WTC11 (cell line): ENCODE data around the gene ANKRD37. TPM values are rescaled to one million over a fixed set of nuclear protein-coding genes. Genes with fewer than 3 reads are reported as not detected.

Experiments
- ATAC-seq: fragments of 200-7000 bp; cut with Tn5 transposase; 2 replicates; pipeline ENCODE4 v1.10.0; 2021; ENCODE audit warnings: mild to moderate bottlenecking, moderate library complexity
- CTCF ChIA-PET: fragments of 300-600 bp; sonication (Branson Sonifier 250); formaldehyde crosslinking; loops from one replicate; lab custom pipeline; 2021; ENCODE audit warnings: antibody characterized with exemption; lab: Charles Lee
- POLR2A ChIA-PET: fragments of 350-600 bp; sonication (Branson Sonifier 250); formaldehyde crosslinking; loops from one replicate; lab custom pipeline; 2021; ENCODE audit warnings: antibody characterized with exemption; lab: Charles Lee
- DNase-seq: peaks from one replicate; pipeline ENCODE4 v3.0.0; 2021; ENCODE audit warnings: low spot score
- H3K27ac Mint-ChIP-seq: 2 replicates; pipeline ENCODE4 v1.8.0; 2021; ENCODE audit warnings: mixed read lengths
- H3K27me3 Mint-ChIP-seq: 2 replicates; pipeline ENCODE4 v1.8.0; 2021; ENCODE audit warnings: low read depth, mild to moderate bottlenecking, moderate library complexity, mixed read lengths
- H3K36me3 Mint-ChIP-seq: 2 replicates; pipeline ENCODE4 v1.8.0; 2021; ENCODE audit warnings: mixed read lengths
- H3K4me1 Mint-ChIP-seq: 2 replicates; pipeline ENCODE4 v1.8.0; 2022; ENCODE audit warnings: mixed read lengths
- H3K4me3 Mint-ChIP-seq: 2 replicates; pipeline ENCODE4 v1.8.0; 2021; ENCODE audit warnings: mild to moderate bottlenecking, moderate library complexity, mixed read lengths
- H3K9me3 Mint-ChIP-seq: 2 replicates; pipeline ENCODE4 v1.8.0; 2021; ENCODE audit warnings: mixed read lengths
- CDX4 ChIP-seq: fragments of 250-450 bp; sonication (Bioruptor Pico); IDR thresholded peaks from 2 replicates; pipeline ENCODE4 v1.9.0; 2021; ENCODE audit warnings: moderate library complexity, mild to moderate bottlenecking, inconsistent platforms, borderline replicate concordance
- CREM ChIP-seq: sonication (generic); formaldehyde crosslinking; IDR thresholded peaks from 2 replicates; pipeline ENCODE4 v1.8.1; 2022; ENCODE audit warnings: mild to moderate bottlenecking, missing genetic modification reagents, moderate library complexity
- FOXP1 ChIP-seq: sonication (generic); formaldehyde crosslinking; IDR thresholded peaks from 2 replicates; pipeline ENCODE4 v1.8.0; 2022; ENCODE audit warnings: missing genetic modification reagents, mild to moderate bottlenecking, moderate library complexity, borderline replicate concordance
- JAZF1 ChIP-seq: fragments of 250-450 bp; sonication (Bioruptor Pico); IDR thresholded peaks from 2 replicates; pipeline ENCODE4 v1.9.0; 2021; ENCODE audit warnings: moderate library complexity, mild to moderate bottlenecking, inconsistent platforms
- KAT7 ChIP-seq: sonication (generic); formaldehyde crosslinking; IDR thresholded peaks from 2 replicates; pipeline ENCODE4 v1.8.1; 2023; ENCODE audit warnings: missing genetic modification reagents, mild to moderate bottlenecking, borderline replicate concordance
- MAX ChIP-seq: sonication (generic); formaldehyde crosslinking; IDR thresholded peaks from 2 replicates; pipeline ENCODE4 v1.8.0; 2022; ENCODE audit warnings: mild to moderate bottlenecking, missing genetic modification reagents
- NFE2L1 ChIP-seq: sonication (generic); formaldehyde crosslinking; IDR thresholded peaks from 2 replicates; pipeline ENCODE4 v1.8.1; 2023; ENCODE audit warnings: missing genetic modification reagents
- TCF7 ChIP-seq: sonication (generic); formaldehyde crosslinking; IDR thresholded peaks from 2 replicates; pipeline ENCODE4 v1.8.0; 2022; ENCODE audit warnings: mild to moderate bottlenecking, low read depth, missing genetic modification reagents, moderate library complexity
- TP53 ChIP-seq: sonication (generic); formaldehyde crosslinking; IDR thresholded peaks from 2 replicates; pipeline ENCODE4 v1.8.1; 2023; ENCODE audit warnings: mild to moderate bottlenecking, missing genetic modification reagents
- ZNF138 ChIP-seq: sonication (generic); formaldehyde crosslinking; conservative IDR thresholded peaks from 2 replicates; pipeline ENCODE4 v1.8.1; 2022; ENCODE audit warnings: mild to moderate bottlenecking, moderate library complexity, missing genetic modification reagents
- ZNF232 ChIP-seq: sonication (generic); formaldehyde crosslinking; IDR thresholded peaks from 2 replicates; pipeline ENCODE4 v1.8.0; 2022; ENCODE audit warnings: mild to moderate bottlenecking, missing genetic modification reagents
- ZNF317 ChIP-seq: sonication (generic); formaldehyde crosslinking; IDR thresholded peaks from 2 replicates; pipeline ENCODE4 v1.8.1; 2023; ENCODE audit warnings: low read depth, mild to moderate bottlenecking, moderate library complexity, missing genetic modification reagents, borderline replicate concordance
- ZNF423 ChIP-seq: fragments of 250-450 bp; sonication (Bioruptor Pico); IDR thresholded peaks from 2 replicates; pipeline ENCODE4 v2.1.2; 2022; ENCODE audit warnings: mild to moderate bottlenecking, moderate library complexity
- total RNA-seq: library from RNA; stranded (reverse); gene quantifications from 3 replicates; pipeline ENCODE4 v1.2.3, GENCODE V29; 2021
- TF ChIP-seq, protein P1 (sequence below): fragments of 250-450 bp; sonication (Bioruptor Pico); conservative IDR thresholded peaks from 2 replicates; pipeline ENCODE4 v1.9.0; 2021; ENCODE audit warnings: mild to moderate bottlenecking
- TF ChIP-seq, protein P2 (sequence below): fragments of 250-450 bp; sonication (Bioruptor Pico); IDR thresholded peaks from 2 replicates; pipeline ENCODE4 v2.1.2; 2022; ENCODE audit warnings: mild to moderate bottlenecking, moderate library complexity
- TF ChIP-seq, protein P3 (sequence below): sonication (generic); formaldehyde crosslinking; IDR thresholded peaks from 2 replicates; pipeline ENCODE4 v1.8.1; 2022; ENCODE audit warnings: missing genetic modification reagents, borderline replicate concordance
- TF ChIP-seq, protein P4 (sequence below): sonication (generic); formaldehyde crosslinking; IDR thresholded peaks from 2 replicates; pipeline ENCODE4 v1.8.0; 2023; ENCODE audit warnings: mild to moderate bottlenecking, missing genetic modification reagents
- TF ChIP-seq, protein P5 (sequence below): fragments of 250-450 bp; sonication (Bioruptor Pico); IDR thresholded peaks from 2 replicates; pipeline ENCODE4 v1.9.0; 2021; ENCODE audit warnings: mild to moderate bottlenecking
- TF ChIP-seq, protein P6 (sequence below): sonication (generic); formaldehyde crosslinking; IDR thresholded peaks from 2 replicates; pipeline ENCODE4 v1.8.0; 2022; ENCODE audit warnings: mild to moderate bottlenecking, missing genetic modification reagents
- TF ChIP-seq, protein P7 (sequence below): sonication (generic); formaldehyde crosslinking; IDR thresholded peaks from 2 replicates; pipeline ENCODE4 v1.8.1; 2022; ENCODE audit warnings: low read depth, mild to moderate bottlenecking, moderate library complexity, missing genetic modification reagents, borderline replicate concordance

Gene ANKRD37
- total RNA-seq, 1 experiment from 2014 or later, result 3.0 TPM

GRCh38 chr4:185346975-185347601, 49.6 kb upstream of the ANKRD37 start (continued):
- TF ChIP-seq, protein P1, sequence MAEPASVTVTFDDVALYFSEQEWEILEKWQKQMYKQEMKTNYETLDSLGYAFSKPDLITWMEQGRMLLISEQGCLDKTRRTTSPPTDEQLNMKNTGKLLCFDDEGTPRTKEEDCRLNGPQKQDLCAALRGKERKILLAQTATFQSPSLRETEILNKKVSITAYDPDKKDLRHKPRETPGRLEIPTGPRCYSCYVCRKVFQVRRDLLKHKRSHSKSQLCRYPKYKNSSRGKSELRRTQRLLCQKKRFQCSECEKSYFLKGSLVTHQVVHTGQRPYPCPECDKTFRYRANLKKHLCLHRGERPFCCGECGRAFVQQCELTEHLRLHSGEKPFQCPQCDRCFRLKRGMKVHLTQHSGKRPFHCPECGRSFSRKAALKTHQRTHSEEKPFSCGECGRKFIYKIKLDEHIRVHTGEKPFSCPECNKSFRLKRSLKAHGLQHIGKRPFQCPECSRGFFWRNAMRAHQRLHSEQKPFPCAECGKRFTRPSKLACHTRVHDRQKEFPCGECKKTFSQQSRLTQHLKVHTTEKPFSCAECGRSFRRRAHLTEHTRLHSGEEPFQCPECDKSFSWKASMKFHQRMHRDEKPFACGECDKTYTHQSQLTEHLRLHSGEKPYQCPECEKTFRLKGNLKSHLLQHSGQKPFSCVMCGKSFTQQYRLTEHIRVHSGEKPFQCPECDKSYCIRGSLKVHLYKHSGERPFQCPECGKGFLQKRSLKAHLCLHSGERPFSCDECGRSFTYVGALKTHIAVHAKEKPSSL (CRISPR knock-in tag), result no peak
- TF ChIP-seq KAT7 (CRISPR knock-in tag), result no peak
- TF ChIP-seq TCF7 (CRISPR knock-in tag), result no peak
- no peak for TF ChIP-seq NFE2L1 (CRISPR knock-in tag)
- no peak for TF ChIP-seq ZNF317 (CRISPR knock-in tag)
- TF ChIP-seq, protein P2, sequence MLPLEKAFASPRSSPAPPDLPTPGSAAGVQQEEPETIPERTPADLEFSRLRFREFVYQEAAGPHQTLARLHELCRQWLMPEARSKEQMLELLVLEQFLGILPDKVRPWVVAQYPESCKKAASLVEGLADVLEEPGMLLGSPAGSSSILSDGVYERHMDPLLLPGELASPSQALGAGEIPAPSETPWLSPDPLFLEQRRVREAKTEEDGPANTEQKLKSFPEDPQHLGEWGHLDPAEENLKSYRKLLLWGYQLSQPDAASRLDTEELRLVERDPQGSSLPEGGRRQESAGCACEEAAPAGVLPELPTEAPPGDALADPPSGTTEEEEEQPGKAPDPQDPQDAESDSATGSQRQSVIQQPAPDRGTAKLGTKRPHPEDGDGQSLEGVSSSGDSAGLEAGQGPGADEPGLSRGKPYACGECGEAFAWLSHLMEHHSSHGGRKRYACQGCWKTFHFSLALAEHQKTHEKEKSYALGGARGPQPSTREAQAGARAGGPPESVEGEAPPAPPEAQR (CRISPR knock-in tag), result no peak

DNA sequence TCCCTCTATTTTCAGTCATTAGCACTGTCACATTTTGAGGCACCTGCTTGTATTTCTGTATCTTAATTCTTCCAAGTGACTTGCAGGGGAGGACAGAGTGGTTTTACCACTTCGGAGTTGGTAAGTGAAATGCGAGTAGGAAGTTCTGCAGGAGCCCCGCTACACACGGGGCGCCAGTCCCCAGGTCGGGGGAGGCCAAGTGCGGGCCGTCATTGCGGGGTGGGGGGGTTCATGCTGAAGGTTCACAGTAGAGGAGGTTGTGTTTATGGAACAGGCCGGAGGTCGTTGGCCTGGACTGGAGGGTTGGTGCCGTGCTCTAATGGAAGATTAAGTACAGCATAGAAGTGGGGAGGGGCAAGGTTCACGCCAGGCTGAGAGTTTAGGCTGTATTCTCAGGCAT, 45.0 kb upstream of the ANKRD37 start:
- Mint-ChIP-seq H3K9me3 (peaks cover 4% of the 10 kb centered on the region; the same call in 1 of the 2 replicates), H3K27me3 (no peaks in the 10 kb centered on the region), H3K4me3 (no peak overlapping the region), H3K4me1 (peaks cover 15% of the 10 kb centered on the region), H3K27ac (peak overlapping the region; percentile 48; the same call in 1 of the 2 replicates), H3K36me3 (peaks cover 39% of the 10 kb centered on the region)
- TF ChIP-seq, protein P3, sequence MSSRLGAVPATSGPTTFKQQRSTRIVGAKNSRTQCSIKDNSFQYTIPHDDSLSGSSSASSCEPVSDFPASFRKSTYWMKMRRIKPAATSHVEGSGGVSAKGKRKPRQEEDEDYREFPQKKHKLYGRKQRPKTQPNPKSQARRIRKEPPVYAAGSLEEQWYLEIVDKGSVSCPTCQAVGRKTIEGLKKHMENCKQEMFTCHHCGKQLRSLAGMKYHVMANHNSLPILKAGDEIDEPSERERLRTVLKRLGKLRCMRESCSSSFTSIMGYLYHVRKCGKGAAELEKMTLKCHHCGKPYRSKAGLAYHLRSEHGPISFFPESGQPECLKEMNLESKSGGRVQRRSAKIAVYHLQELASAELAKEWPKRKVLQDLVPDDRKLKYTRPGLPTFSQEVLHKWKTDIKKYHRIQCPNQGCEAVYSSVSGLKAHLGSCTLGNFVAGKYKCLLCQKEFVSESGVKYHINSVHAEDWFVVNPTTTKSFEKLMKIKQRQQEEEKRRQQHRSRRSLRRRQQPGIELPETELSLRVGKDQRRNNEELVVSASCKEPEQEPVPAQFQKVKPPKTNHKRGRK (CRISPR knock-in tag), result no peak
- TF ChIP-seq, protein P4, sequence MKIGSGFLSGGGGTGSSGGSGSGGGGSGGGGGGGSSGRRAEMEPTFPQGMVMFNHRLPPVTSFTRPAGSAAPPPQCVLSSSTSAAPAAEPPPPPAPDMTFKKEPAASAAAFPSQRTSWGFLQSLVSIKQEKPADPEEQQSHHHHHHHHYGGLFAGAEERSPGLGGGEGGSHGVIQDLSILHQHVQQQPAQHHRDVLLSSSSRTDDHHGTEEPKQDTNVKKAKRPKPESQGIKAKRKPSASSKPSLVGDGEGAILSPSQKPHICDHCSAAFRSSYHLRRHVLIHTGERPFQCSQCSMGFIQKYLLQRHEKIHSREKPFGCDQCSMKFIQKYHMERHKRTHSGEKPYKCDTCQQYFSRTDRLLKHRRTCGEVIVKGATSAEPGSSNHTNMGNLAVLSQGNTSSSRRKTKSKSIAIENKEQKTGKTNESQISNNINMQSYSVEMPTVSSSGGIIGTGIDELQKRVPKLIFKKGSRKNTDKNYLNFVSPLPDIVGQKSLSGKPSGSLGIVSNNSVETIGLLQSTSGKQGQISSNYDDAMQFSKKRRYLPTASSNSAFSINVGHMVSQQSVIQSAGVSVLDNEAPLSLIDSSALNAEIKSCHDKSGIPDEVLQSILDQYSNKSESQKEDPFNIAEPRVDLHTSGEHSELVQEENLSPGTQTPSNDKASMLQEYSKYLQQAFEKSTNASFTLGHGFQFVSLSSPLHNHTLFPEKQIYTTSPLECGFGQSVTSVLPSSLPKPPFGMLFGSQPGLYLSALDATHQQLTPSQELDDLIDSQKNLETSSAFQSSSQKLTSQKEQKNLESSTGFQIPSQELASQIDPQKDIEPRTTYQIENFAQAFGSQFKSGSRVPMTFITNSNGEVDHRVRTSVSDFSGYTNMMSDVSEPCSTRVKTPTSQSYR, result no peak
- TF ChIP-seq, protein P5, sequence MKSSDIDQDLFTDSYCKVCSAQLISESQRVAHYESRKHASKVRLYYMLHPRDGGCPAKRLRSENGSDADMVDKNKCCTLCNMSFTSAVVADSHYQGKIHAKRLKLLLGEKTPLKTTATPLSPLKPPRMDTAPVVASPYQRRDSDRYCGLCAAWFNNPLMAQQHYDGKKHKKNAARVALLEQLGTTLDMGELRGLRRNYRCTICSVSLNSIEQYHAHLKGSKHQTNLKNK, result no peak
- TF ChIP-seq JAZF1, result no peak
- TF ChIP-seq MAX (CRISPR knock-in tag), result no peak
- no peak for TF ChIP-seq TP53 (CRISPR knock-in tag)
- TF ChIP-seq CREM (CRISPR knock-in tag), result no peak
- no peak for TF ChIP-seq ZNF138 (CRISPR knock-in tag)
- DNase-seq, result no peak
- POLR2A ChIA-PET, result no interaction called here
- CTCF ChIA-PET, result no interaction called here
- no peak for ATAC-seq

GRCh38 chr4:185352202-185352601, 44.4 kb upstream of the ANKRD37 start:
- no peak for DNase-seq
- Mint-ChIP-seq H3K36me3 (peaks cover 34% of the 10 kb centered on the region), H3K27ac (peak overlapping the region; percentile 35; the same call in 1 of the 2 replicates), H3K4me3 (no peak overlapping the region), H3K27me3 (no peaks in the 10 kb centered on the region), H3K4me1 (peaks cover 15% of the 10 kb centered on the region), H3K9me3 (peaks cover 4% of the 10 kb centered on the region; the same call in 1 of the 2 replicates)
- POLR2A ChIA-PET, result no interaction called here
- ATAC-seq, result no peak
- CTCF ChIA-PET, result no interaction called here
- TF ChIP-seq ZNF423 (no peak), CDX4 (CRISPR knock-in tag) (no peak), FOXP1 (CRISPR knock-in tag) (no peak), ZNF232 (CRISPR knock-in tag) (no peak), JAZF1 (no peak)
- TF ChIP-seq, protein P6, sequence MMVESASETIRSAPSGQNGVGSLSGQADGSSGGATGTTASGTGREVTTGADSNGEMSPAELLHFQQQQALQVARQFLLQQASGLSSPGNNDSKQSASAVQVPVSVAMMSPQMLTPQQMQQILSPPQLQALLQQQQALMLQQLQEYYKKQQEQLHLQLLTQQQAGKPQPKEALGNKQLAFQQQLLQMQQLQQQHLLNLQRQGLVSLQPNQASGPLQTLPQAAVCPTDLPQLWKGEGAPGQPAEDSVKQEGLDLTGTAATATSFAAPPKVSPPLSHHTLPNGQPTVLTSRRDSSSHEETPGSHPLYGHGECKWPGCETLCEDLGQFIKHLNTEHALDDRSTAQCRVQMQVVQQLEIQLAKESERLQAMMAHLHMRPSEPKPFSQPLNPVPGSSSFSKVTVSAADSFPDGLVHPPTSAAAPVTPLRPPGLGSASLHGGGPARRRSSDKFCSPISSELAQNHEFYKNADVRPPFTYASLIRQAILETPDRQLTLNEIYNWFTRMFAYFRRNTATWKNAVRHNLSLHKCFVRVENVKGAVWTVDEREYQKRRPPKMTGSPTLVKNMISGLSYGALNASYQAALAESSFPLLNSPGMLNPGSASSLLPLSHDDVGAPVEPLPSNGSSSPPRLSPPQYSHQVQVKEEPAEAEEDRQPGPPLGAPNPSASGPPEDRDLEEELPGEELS (CRISPR knock-in tag), result no peak
- TF ChIP-seq, protein P7, sequence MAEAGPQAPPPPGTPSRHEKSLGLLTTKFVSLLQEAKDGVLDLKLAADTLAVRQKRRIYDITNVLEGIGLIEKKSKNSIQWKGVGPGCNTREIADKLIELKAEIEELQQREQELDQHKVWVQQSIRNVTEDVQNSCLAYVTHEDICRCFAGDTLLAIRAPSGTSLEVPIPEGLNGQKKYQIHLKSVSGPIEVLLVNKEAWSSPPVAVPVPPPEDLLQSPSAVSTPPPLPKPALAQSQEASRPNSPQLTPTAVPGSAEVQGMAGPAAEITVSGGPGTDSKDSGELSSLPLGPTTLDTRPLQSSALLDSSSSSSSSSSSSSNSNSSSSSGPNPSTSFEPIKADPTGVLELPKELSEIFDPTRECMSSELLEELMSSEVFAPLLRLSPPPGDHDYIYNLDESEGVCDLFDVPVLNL (CRISPR knock-in tag), result no peak
